ENCODE data around the gene PCDHB11. TPM values are rescaled to one million over a fixed set of nuclear protein-coding genes. Genes with fewer than 3 reads are reported as not detected.
A peak's percentile ranks its signal among the peaks of the same experiment; 100 is the strongest.
"Not testable (repeated sequence)": the region's sequence is repeated elsewhere in the genome, so short reads cannot be mapped to it uniquely, and the experiment has no call there.

Gene PCDHB11
- total and polyA plus RNA-seq, 9 of the 15 experiments (the other 6 are each of a cell fraction or from before 2014, with no cell fraction given), result not detected

DNA sequence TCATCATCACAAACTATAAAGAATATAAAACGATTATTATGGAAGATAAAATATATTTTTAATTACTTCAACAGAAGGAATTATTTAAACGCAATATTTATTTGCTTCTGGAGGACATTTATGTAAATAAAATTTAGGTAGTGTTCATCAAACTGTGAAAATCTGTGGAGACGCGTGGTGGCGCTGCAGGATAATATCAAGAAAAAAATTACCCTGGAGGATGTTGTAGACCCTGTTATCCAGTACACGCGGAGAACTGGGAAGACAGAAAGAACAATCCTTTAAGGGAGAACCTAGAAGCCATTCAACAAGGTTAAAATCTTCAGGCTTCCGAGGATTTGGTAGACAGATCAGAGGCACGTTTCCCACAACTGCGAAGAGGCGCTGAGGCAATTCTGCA lies 9.1 kb downstream of the PCDHB11 start, which contains the start of gene PCDHB12:
TSS of gene PCDHB12 (plus strand) at position 242 of the 400 bp plus-strand sequence. CDS start 189 bp downstream, outside the sequence.
- no peak within 1 kb of the TSS for H3K27ac ChIP-seq (ENCODE audit: extremely low read depth, low read depth, low read length)
- ATAC-seq, result no peak
- no peaks in the 10 kb centered on the region for H3K79me2 ChIP-seq (ENCODE audit: control insufficient read depth, insufficient read depth, low read length)
- no peak for FAIRE-seq
- no peak within 1 kb of the TSS for H2AFZ ChIP-seq (ENCODE audit: low read depth, low read length)
- intact Hi-C loops (cut with micrococcal nuclease) (no loop called here), in situ Hi-C loops (cut with MboI) (loop anchor here (25.0 kb wide), 1 partner anchor 929 kb away; no protein-coding TSS in a partner anchor)
- ChIA-PET POLR2A (no interaction called here), CTCF (ENCODE audit: low intra/inter-chr PET ratio) (no interaction called here)
- no peak within 1 kb of the TSS for H3K4me2 ChIP-seq (ENCODE audit: insufficient read depth, low read length)
- peak in 2 of 4 experiments; percentile 7 to 8 for DNase-seq (ENCODE audit: extremely low read depth in 1 of 4, low spot score in 3 of 4)
- H3K4me3 ChIP-seq, result no peak within 1 kb of the TSS
- no peaks in the 10 kb centered on the region for H3K4me1 ChIP-seq (replicated peaks in 1 of 2; ENCODE audit: control insufficient read depth in 2 of 2, insufficient read depth in 2 of 2, low read length in 2 of 2)
- no peaks in the 10 kb centered on the region; a peak in 1 of 5 replicates for H3K27me3 ChIP-seq (ENCODE audit: control insufficient read depth in 2 of 2, insufficient read depth in 2 of 2, low read length in 2 of 2)
- BruUV-seq (replicated peaks), result no TSS peak
- no peak within 1 kb of the TSS for H3K9ac ChIP-seq (ENCODE audit: insufficient read depth in 1 of 2, low read depth in 2 of 2, low read length in 2 of 2)
- TF ChIP-seq RHOXF2B (CRISPR knock-in tag; conservative IDR thresholded peaks at IDR 0.05) (no peak), TRIM28 (IDR thresholded peaks at IDR 0.05) (no peak), ERF (CRISPR knock-in tag; IDR thresholded peaks at IDR 0.05) (no peak), ARNT (IDR thresholded peaks at IDR 0.05) (no peak), CTCF (IDR thresholded peaks at IDR 0.05 in 2 of 3, conservative IDR thresholded peaks at IDR 0.05 in 1 of 3; ENCODE audit: insufficient read depth in 2 of 3, low read depth in 1 of 3, low read length in 3 of 3) (peak; percentile 39 to 52 (median 43); a peak in 5 of 6 replicates), RAD21 (CRISPR knock-in tag; conservative IDR thresholded peaks at IDR 0.05 in 1 of 2, IDR thresholded peaks at IDR 0.05 in 1 of 2) (peak in 1 of 2 experiments; percentile 21; a peak in 1 of 4 replicates), ZNF79 (CRISPR knock-in tag; IDR thresholded peaks at IDR 0.05; ENCODE audit: low read depth) (no peak), CHCHD3 (CRISPR knock-in tag; IDR thresholded peaks at IDR 0.05) (no peak), SP2 (IDR thresholded peaks at IDR 0.05; ENCODE audit: extremely low read depth, low read depth, low read length, poor library complexity, severe bottlenecking) (no peak), TOE1 (IDR thresholded peaks at IDR 0.05; ENCODE audit: borderline replicate concordance) (no peak), TOE1 (CRISPR knock-in tag; IDR thresholded peaks at IDR 0.05; ENCODE audit: borderline replicate concordance, low read depth) (no peak)
- WGBS (ENCODE audit: insufficient coverage, low coverage, missing lambda C conversion rate), result 0% methylated on average over 11 of the region's 11 CpGs
- no peaks in the 10 kb centered on the region for H3K9me3 ChIP-seq (replicated peaks; ENCODE audit: control insufficient read depth, insufficient read depth, low read depth, low read length)
- no peaks in the 10 kb centered on the region for H3K9me1 ChIP-seq (ENCODE audit: control insufficient read depth, insufficient read depth, low read length)
- H4K20me1 ChIP-seq (replicated peaks; ENCODE audit: control insufficient read depth, insufficient read depth, low read length), result no peaks in the 10 kb centered on the region
- no peaks in the 10 kb centered on the region for H3K36me3 ChIP-seq (ENCODE audit: control insufficient read depth, insufficient read depth, low read length)

- H3K79me2 ChIP-seq (ENCODE audit: control insufficient read depth, insufficient read depth, low read length); H3K9ac ChIP-seq (ENCODE audit: insufficient read depth in 1 of 2, low read depth in 2 of 2, low read length in 2 of 2); H2AFZ ChIP-seq (ENCODE audit: low read depth, low read length); POLR2A ChIA-PET; H3K4me1 ChIP-seq (replicated peaks in 1 of 2; ENCODE audit: control insufficient read depth in 2 of 2, insufficient read depth in 2 of 2, low read length in 2 of 2); H3K4me3 ChIP-seq; H3K9me1 ChIP-seq (ENCODE audit: control insufficient read depth, insufficient read depth, low read length); BruUV-seq (replicated peaks); H3K27me3 ChIP-seq (ENCODE audit: control insufficient read depth in 2 of 2, insufficient read depth in 2 of 2, low read length in 2 of 2); H3K36me3 ChIP-seq (ENCODE audit: control insufficient read depth, insufficient read depth, low read length); H3K9me3 ChIP-seq (replicated peaks; ENCODE audit: control insufficient read depth, insufficient read depth, low read depth, low read length); CTCF ChIA-PET (ENCODE audit: low intra/inter-chr PET ratio); DNase-seq (ENCODE audit: extremely low read depth in 1 of 4, low spot score in 3 of 4); H4K20me1 ChIP-seq (replicated peaks; ENCODE audit: control insufficient read depth, insufficient read depth, low read length); ATAC-seq; FAIRE-seq; H3K4me2 ChIP-seq (ENCODE audit: insufficient read depth, low read length); H3K27ac ChIP-seq (ENCODE audit: extremely low read depth, low read depth, low read length): not testable (repeated sequence)
- in situ Hi-C loops (cut with MboI) (loop anchor here (25.0 kb wide), 1 partner anchor 927 kb away; no protein-coding TSS in a partner anchor), intact Hi-C loops (cut with micrococcal nuclease) (loop anchor here (10.0 kb wide), 1 partner anchor 115 kb away; the partner anchor contains the start of gene TAF7)
- 11% methylated on average over 23 of the region's 39 CpGs for WGBS (ENCODE audit: insufficient coverage, low coverage, missing lambda C conversion rate)
Measured at GRCh38 chr5:141210281-141210680, 10.9 kb downstream of the PCDHB11 start.
